ENCODE measurements around the gene TMEM126A.

GRCh38 chr11:85647604-85648299, at the start of gene TMEM126A:
- TF ChIP-seq POLR2AphosphoS5 (IDR thresholded peaks at IDR 0.05; ENCODE audit: insufficient read depth in 1 of 2, low read depth in 1 of 2) (peak; percentile 85 to 93), POLR2A (IDR thresholded peaks at IDR 0.05) (peak in 1 of 2 donors; percentile 25)
- TF ChIP-seq, protein P1, sequence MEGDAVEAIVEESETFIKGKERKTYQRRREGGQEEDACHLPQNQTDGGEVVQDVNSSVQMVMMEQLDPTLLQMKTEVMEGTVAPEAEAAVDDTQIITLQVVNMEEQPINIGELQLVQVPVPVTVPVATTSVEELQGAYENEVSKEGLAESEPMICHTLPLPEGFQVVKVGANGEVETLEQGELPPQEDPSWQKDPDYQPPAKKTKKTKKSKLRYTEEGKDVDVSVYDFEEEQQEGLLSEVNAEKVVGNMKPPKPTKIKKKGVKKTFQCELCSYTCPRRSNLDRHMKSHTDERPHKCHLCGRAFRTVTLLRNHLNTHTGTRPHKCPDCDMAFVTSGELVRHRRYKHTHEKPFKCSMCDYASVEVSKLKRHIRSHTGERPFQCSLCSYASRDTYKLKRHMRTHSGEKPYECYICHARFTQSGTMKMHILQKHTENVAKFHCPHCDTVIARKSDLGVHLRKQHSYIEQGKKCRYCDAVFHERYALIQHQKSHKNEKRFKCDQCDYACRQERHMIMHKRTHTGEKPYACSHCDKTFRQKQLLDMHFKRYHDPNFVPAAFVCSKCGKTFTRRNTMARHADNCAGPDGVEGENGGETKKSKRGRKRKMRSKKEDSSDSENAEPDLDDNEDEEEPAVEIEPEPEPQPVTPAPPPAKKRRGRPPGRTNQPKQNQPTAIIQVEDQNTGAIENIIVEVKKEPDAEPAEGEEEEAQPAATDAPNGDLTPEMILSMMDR (IDR thresholded peaks at IDR 0.05): peak in 1 of 3 experiments; percentile 1
